K562 (cell line): ENCODE measurements around the gene ARHGAP4.

Experiments
- RAD21 ChIP-seq, 2 experiments: fragments of 250-450 bp in 1 of 2; fragments of 450-650 bp in 1 of 2; sonication (Bioruptor Pico) in 1 of 2; formaldehyde crosslinking in 1 of 2; IDR thresholded peaks in 1 of 2; conservative IDR thresholded peaks in 1 of 2; 2 replicates each; pipeline versions ENCODE4 v1.4.0 to v1.8.0; 2020 to 2022; ENCODE audit warnings: mild to moderate bottlenecking in 2 of 2, moderate library complexity in 1 of 2
- TF ChIP-seq, protein P1 (sequence below), 3 experiments: IDR thresholded peaks in 2 of 3; conservative IDR thresholded peaks in 1 of 3; 2 replicates each; pipeline ENCODE4 v1.5.1; 2011 to 2012; ENCODE audit warnings: low read length in 3 of 3, mild to moderate bottlenecking in 3 of 3, control low read depth in 2 of 3, improper control_type of control experiment in 1 of 3, inconsistent platforms in 1 of 3, low read depth in 1 of 3, mixed read lengths in 1 of 3, moderate library complexity in 1 of 3; ENCODE audit not compliant: insufficient read depth in 2 of 3

DNA sequence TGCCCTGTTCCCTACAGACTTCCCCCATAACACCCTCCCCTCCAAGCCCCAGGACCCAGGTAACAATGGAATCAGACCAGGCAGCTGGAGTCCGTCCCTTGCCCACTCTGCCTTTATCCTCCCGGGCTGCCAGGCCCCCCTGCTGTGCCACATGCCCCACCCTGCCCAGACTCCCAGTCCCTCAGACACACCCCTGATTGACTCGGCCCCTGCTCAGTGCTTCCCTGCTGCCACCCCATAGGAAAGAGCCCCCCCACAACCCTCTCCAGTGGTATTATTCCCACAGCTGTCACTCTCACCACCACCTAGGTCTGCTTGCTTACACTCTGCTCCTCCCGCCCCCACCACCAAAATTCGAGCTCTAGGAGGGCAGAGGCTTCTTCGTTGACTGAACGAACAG, 13.5 kb upstream of the ARHGAP4 start:
- no peak for TF ChIP-seq RAD21 (CRISPR knock-in tag; conservative IDR thresholded peaks at IDR 0.05 in 1 of 2, IDR thresholded peaks at IDR 0.05 in 1 of 2)
- TF ChIP-seq, protein P1, sequence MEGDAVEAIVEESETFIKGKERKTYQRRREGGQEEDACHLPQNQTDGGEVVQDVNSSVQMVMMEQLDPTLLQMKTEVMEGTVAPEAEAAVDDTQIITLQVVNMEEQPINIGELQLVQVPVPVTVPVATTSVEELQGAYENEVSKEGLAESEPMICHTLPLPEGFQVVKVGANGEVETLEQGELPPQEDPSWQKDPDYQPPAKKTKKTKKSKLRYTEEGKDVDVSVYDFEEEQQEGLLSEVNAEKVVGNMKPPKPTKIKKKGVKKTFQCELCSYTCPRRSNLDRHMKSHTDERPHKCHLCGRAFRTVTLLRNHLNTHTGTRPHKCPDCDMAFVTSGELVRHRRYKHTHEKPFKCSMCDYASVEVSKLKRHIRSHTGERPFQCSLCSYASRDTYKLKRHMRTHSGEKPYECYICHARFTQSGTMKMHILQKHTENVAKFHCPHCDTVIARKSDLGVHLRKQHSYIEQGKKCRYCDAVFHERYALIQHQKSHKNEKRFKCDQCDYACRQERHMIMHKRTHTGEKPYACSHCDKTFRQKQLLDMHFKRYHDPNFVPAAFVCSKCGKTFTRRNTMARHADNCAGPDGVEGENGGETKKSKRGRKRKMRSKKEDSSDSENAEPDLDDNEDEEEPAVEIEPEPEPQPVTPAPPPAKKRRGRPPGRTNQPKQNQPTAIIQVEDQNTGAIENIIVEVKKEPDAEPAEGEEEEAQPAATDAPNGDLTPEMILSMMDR (IDR thresholded peaks at IDR 0.05 in 2 of 3, conservative IDR thresholded peaks at IDR 0.05 in 1 of 3; ENCODE audit: insufficient read depth in 2 of 3, low read depth in 1 of 3, low read length in 3 of 3): no peak
